ENCODE results near the gene SEMA6D. TPM values are rescaled to one million over a fixed set of nuclear protein-coding genes. Genes with fewer than 3 reads are reported as not detected.

SEMA6D gene
- total and polyA plus RNA-seq, 2 donors from 2014 or later = 12.9 to 16.9 TPM

- H3K36me3 ChIP-seq (ENCODE audit: control insufficient read depth in 2 of 3, insufficient read depth in 3 of 3, low read length in 3 of 3) = peaks cover 0 to 7% (median 0%) of the 10 kb centered on the region in 3 donors
- DNase-seq = no peak
Observed at GRCh38 chr15:47757331-47757730, 40.0 kb downstream of the SEMA6D start.

GRCh38 chr15:47762621-47763020, 45.3 kb downstream of the SEMA6D start:
- no peak overlapping the region for H3K27ac ChIP-seq (ENCODE audit: low read depth in 2 of 2, low read length in 2 of 2)
- TF ChIP-seq, protein P1, sequence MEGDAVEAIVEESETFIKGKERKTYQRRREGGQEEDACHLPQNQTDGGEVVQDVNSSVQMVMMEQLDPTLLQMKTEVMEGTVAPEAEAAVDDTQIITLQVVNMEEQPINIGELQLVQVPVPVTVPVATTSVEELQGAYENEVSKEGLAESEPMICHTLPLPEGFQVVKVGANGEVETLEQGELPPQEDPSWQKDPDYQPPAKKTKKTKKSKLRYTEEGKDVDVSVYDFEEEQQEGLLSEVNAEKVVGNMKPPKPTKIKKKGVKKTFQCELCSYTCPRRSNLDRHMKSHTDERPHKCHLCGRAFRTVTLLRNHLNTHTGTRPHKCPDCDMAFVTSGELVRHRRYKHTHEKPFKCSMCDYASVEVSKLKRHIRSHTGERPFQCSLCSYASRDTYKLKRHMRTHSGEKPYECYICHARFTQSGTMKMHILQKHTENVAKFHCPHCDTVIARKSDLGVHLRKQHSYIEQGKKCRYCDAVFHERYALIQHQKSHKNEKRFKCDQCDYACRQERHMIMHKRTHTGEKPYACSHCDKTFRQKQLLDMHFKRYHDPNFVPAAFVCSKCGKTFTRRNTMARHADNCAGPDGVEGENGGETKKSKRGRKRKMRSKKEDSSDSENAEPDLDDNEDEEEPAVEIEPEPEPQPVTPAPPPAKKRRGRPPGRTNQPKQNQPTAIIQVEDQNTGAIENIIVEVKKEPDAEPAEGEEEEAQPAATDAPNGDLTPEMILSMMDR (IDR thresholded peaks at IDR 0.05; ENCODE audit: borderline replicate concordance, extremely low read depth, insufficient read depth) = no peak
- H3K9me3 ChIP-seq (ENCODE audit: control insufficient read depth in 2 of 3, insufficient read depth in 1 of 3, low read length in 3 of 3) = no peaks in the 10 kb centered on the region
- intact Hi-C loops (cut with DNase I) = no loop called here
- DNase-seq = peak in 2 of 5 donors; percentile 26 to 42
- no peak for FAIRE-seq
- H3K4me1 ChIP-seq (ENCODE audit: control insufficient read depth in 2 of 3, insufficient read depth in 2 of 3, low read depth in 1 of 3, low read length in 3 of 3) = no peaks in the 10 kb centered on the region
- H3K36me3 ChIP-seq (ENCODE audit: control insufficient read depth in 2 of 3, insufficient read depth in 3 of 3, low read length in 3 of 3) = peaks cover 6 to 40% (median 7%) of the 10 kb centered on the region in 3 donors
- no peak overlapping the region for H3K4me3 ChIP-seq (ENCODE audit: low read length in 3 of 3)
- no peaks in the 10 kb centered on the region for H3K27me3 ChIP-seq (ENCODE audit: control insufficient read depth, insufficient read depth, low read length)
- no peak overlapping the region for H3K9ac ChIP-seq (ENCODE audit: low read length in 3 of 3)

More at GRCh38 chr15:47757331-47757730, 40.0 kb downstream of the SEMA6D start:
- Histone ChIP-seq H3K27ac (ENCODE audit: low read depth in 2 of 2, low read length in 2 of 2) (no peak overlapping the region), H3K9ac (ENCODE audit: low read length in 3 of 3) (no peak overlapping the region), H3K4me1 (ENCODE audit: control insufficient read depth in 2 of 3, insufficient read depth in 2 of 3, low read depth in 1 of 3, low read length in 3 of 3) (peaks cover 0 to 2% (median 0%) of the 10 kb centered on the region in 3 donors), H3K9me3 (ENCODE audit: control insufficient read depth in 2 of 3, insufficient read depth in 1 of 3, low read length in 3 of 3) (peaks cover 0 to 7% (median 0%) of the 10 kb centered on the region in 3 donors), H3K4me3 (ENCODE audit: low read length in 3 of 3) (no peak overlapping the region), H3K27me3 (ENCODE audit: control insufficient read depth, insufficient read depth, low read length) (no peaks in the 10 kb centered on the region)
- intact Hi-C loops (cut with DNase I) = no loop called here
- TF ChIP-seq, protein P1 (IDR thresholded peaks at IDR 0.05; ENCODE audit: borderline replicate concordance, extremely low read depth, insufficient read depth) = no peak
- no peak for FAIRE-seq

GRCh38 chr15:47764666-47765065, 47.4 kb downstream of the SEMA6D start:
- no peak overlapping the region for H3K9ac ChIP-seq (ENCODE audit: low read length in 3 of 3)
- H3K9me3 ChIP-seq (ENCODE audit: control insufficient read depth in 2 of 3, insufficient read depth in 1 of 3, low read length in 3 of 3) = no peaks in the 10 kb centered on the region
- DNase-seq = no peak
- no peak overlapping the region for H3K27ac ChIP-seq (ENCODE audit: low read depth in 2 of 2, low read length in 2 of 2)
- H3K36me3 ChIP-seq (ENCODE audit: control insufficient read depth in 2 of 3, insufficient read depth in 3 of 3, low read length in 3 of 3) = peaks cover 6 to 40% (median 12%) of the 10 kb centered on the region in 3 donors
- H3K4me1 ChIP-seq (ENCODE audit: control insufficient read depth in 2 of 3, insufficient read depth in 2 of 3, low read depth in 1 of 3, low read length in 3 of 3) = no peaks in the 10 kb centered on the region
- intact Hi-C loops (cut with DNase I) = no loop called here
- TF ChIP-seq, protein P1 (IDR thresholded peaks at IDR 0.05; ENCODE audit: borderline replicate concordance, extremely low read depth, insufficient read depth) = no peak
- no peaks in the 10 kb centered on the region for H3K27me3 ChIP-seq (ENCODE audit: control insufficient read depth, insufficient read depth, low read length)
- no peak for FAIRE-seq
- no peak overlapping the region for H3K4me3 ChIP-seq (ENCODE audit: low read length in 3 of 3)

DNA sequence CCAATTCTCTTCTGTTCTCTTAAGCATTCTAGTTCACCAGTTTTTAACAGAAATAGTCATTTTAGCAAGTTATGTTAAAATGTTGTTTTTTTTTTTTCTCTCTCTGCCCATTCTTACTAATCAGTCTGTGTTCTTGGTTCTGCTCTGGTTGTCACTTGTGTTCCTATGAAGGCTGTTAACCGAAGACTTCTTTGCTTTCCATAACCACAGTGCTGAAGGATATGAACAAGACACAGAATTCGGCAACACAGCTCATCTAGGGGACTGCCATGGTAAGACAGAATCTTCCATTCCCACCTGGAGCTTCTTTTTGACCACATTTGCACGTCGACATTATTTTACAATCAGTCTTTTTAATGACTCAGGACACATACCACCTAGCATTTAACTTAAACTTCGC, 49.1 kb downstream of the SEMA6D start:
- Histone ChIP-seq H3K27me3 (ENCODE audit: control insufficient read depth, insufficient read depth, low read length) (no peaks in the 10 kb centered on the region), H3K4me1 (ENCODE audit: control insufficient read depth in 2 of 3, insufficient read depth in 2 of 3, low read depth in 1 of 3, low read length in 3 of 3) (no peaks in the 10 kb centered on the region), H3K4me3 (ENCODE audit: low read length in 3 of 3) (no peak overlapping the region), H3K9ac (ENCODE audit: low read length in 3 of 3) (no peak overlapping the region), H3K27ac (ENCODE audit: low read depth in 2 of 2, low read length in 2 of 2) (no peak overlapping the region), H3K36me3 (ENCODE audit: control insufficient read depth in 2 of 3, insufficient read depth in 3 of 3, low read length in 3 of 3) (peaks cover 6 to 50% (median 16%) of the 10 kb centered on the region in 3 donors), H3K9me3 (ENCODE audit: control insufficient read depth in 2 of 3, insufficient read depth in 1 of 3, low read length in 3 of 3) (no peaks in the 10 kb centered on the region)
- FAIRE-seq = no peak
- intact Hi-C loops (cut with DNase I) = no loop called here
- TF ChIP-seq, protein P1 (IDR thresholded peaks at IDR 0.05; ENCODE audit: borderline replicate concordance, extremely low read depth, insufficient read depth) = no peak
- no peak for DNase-seq
